HK-2 (cell line): Measurements from ENCODE around the gene RUNX1.

Source experiments
- DNase-seq: peaks from one replicate; pipeline ENCODE4 v3.0.0-alpha.2; 2018; ENCODE audit not compliant: unreplicated experiment

Gene RUNX1

DNA sequence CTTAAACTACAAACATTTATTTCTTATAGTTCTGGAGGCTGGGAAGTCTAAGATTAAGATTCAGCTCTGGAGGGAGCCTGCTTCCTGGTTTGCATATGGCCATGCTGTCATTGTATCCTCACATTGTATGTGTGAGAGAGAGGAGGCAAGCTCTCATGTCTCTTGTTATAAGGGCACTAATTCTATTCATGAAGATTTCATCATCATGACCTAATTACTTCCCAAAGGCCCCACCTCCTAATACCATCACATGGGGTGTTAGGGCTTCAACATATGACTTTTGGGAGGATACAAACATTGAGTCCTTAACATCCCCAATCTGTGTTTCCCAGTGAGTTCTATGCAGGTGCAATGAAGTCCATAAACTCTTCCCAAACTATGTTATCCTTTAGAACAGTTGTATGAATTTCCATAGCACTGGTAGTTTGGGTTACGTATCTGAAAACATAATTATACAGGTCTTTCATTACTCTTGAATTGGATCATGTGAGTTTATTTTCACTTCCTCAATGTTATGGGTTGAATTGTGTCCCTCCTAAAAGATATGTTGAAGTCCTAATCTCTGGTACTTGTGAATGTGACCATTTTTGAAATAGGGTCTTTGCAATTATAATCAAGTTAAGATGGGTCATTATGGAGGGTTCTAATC is 124.2 kb downstream of the RUNX1 start:
- DNase-seq: no peak

DNA sequence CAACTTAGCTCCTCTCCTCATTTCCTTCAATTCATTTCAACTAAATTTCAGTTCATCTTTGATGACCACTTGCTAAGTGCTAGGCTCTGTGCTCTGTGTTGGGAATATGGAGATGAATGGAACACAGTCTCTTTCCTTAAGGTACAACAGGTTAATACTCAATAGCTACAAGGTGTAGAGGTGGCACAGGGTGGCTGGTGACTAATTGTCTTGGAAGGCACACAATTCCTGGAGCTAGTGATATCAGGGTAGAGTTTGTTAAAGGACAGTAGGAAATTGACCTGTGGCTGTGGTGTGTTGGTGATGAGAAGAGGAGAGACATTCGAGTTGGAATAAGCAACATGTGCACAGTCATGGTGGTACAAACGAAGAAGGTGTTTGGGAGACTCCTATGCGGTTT is 124.9 kb downstream of the RUNX1 start:
- DNase-seq: no peak

DNA sequence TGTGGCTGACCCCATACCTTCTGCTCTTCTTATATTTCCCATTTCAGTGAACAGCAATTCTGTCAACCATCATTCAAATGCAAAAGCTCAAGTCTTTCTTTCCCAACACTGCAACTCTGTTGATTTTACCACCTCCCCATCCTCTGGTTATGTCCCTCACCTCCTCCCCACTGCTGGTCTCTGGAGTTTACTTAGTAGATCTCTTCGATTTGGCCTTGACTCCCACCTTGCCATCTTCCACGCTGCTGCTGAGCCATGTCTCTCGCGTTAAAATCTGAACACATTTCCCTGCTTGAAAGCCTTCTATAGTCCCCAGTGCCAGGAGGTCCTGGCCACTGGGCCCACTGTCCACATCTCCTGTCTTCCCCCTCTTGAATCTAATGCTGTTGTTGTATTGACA is 125.5 kb downstream of the RUNX1 start:
- DNase-seq: no peak

DNA sequence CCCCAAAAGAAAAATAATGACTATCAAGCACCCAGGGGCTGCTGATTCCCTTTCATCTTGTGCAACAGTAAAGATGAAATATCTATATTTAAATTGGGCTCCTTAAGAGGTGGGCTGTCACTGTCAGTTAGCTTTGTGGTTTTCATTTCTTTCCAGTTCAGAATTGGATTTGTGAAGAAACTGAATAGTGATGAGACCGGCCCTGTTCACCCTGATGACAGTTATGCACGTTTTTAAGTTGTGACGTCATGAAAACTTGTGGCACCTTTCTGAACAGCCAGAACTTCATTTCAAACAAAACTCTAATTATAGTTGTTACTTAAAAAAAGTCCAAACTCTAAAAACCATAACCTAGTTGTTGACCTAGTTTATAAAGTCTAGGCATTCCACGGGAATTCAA is 125.9 kb downstream of the RUNX1 start:
- DNase-seq: no peak

DNA sequence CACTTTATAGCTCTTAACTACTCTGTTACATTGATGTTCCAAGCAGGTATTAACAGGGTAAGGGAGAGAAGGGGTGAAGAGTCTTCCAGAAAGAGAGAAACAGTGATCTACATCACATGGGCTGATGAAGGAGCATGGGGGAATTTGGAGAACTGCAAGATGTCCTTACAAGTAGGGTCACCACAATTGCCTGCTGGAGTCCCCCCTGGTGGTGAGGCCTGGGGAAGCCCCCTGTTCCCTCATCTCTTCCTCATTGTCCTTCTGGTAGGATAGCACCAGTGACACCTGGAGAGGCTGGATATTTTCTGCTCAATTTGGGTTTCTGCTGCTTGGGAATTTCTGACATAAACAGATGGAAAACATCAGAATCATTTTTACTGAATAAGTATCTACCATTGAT is 126.6 kb downstream of the RUNX1 start:
- DNase-seq: no peak

DNA sequence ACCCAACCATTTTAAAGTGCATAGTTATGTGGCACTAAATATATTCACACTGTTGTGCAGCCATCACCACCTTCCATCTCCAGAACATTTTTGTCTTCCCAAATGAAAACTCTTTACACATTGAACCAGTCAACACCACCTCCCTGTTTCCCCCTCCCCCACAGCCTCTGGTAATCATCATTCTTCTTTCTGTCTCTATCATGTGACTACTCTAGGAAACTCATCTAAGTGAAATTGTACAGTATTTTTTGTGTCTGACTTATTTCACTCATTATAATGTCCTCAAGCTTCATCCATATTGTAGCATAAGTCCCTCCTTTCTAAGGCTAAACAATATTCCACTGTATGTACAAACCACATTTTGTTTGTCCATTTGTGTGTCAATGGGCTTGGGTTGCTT is 128.0 kb downstream of the RUNX1 start:
- no peak for DNase-seq

DNA sequence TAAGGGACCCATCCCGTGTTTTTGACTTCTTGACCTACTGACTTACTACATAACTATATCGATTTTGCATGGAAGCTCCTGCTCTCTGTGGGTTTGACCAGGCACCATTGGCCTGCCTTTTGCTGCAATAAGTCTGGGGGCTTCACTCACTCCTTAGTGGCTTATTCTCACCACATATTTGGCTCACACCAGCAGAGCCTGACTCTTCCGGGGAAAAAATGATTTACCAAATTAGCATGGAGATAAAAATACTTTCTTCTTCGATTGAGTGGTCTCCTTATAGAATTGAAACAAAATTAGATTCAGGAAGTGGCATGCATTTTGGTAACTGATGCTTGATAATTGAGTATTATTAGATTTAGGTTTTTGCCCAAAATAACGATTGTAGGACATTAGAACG is 129.7 kb downstream of the RUNX1 start:
- no peak for DNase-seq

DNA sequence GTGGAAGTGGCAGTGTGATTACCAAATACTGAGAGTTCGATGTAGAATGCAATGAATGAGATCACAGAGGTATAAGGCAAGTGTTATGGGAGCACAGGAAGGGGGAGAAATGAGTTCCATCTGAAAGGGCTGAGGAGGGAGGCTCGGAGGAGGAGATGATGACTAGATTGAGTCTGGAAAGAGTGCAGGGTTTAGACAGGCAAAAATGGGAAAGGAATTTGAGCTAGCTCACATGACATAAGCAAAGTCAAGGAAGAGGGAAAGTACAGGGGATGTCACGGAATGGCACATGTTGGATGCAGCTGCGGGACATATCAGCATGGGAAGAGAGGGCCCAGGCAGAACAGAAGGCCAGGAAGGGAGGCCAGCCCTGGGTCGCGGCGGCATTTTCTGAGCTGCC is 132.7 kb downstream of the RUNX1 start:
- DNase-seq: no peak

DNA sequence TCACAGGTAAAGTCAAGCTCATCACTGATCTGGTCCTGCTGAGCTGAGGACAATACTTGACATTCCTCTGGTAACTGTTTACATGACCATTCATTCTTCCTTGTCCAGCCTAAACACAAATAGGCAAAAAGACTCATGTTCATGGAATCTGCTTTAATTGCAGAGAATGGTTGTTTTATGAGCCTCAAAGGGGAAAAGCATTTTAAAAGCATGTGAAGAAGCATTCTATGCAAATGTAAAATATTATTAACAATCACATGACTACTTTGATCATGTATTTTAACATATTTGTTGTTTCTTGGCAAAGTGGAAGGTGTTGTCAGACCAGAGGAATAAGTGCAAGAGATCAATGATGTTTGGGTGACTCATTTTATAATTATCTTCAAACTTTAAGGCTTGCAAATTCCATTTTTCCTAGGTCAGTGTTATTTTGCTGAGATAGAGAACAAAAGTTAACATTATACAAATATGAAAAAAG is 133.7 kb downstream of the RUNX1 start:
- DNase-seq: no peak

DNA sequence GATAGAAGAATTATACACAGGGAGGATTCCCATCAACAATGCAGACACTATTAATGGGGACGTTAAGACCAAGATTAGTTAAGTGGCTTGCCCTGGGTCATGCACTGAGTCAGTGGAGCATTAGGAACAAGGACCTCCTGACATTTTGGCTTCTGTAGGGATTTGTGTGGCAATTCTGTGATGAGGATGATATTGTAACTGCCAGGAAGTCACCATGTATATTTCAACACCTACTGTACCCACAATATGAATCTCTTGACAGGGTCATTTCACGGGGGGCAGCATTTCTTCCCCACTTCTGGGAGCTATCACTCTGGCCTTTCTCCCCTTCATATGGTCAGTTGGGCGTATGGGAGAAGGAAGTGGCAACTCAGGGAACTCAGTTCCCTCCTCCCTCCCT is 134.9 kb downstream of the RUNX1 start:
- DNase-seq: no peak

DNA sequence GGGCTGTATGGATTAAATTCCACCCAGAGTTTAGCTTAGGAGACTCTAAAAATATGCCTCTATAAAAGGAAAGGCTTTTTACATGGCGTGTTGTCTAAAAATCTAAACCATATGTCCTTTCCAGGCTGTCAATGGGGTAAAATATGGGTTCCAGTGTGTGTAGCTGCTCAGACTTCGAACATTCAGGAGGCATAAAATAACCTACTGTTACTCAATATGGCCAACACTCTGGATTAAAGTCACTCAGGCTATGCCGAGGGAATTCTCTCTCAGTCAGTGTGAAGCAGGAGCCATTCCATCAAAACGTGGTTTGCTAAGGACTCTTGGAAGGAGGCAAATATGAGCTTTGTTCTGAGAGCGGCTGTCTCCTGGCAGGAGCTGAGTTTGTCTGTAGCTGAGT is 135.3 kb downstream of the RUNX1 start:
- DNase-seq: no peak

DNA sequence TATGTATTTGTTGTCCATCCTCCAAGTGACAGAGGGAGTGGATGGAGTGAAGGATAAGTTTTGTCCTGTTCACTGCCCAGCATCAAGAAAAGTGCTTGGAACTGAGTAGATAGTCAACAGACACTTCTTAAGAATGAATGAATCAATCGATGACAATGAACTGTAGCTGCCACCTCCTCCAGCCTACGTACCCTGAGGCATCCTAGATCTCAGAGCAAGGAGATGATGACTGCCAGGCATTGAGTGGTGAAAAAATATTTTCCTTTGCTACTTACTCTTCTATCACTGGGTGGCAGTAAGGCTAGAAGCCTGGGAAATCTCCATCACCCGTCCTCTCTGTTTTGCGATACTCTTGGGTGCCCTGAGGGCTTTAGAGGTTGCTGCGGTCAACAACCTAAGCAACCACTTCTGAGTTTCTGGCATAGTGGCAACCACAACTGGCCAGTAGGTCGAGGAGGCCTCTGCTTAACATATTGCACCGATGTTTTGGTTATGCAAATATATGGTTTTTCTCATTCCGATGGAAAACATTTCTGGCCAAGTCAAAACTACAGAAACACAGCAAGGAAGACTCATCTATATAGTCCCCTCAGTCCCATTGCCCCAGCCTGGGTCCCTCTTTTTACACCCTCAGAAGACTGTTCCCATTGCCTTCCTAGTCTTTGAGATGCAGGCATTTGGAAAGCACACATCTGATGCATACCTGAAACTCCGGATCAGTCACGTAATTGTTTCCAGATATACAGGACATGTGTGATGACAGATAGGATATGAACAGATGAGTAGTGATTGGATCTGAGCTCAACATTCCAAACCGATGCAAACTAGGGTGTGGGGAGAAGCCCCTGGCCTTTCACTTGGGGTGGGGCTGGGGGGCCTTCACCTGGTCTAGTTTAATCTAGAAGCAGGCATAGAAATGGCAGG is 136.8 kb downstream of the RUNX1 start:
- no peak for DNase-seq

DNA sequence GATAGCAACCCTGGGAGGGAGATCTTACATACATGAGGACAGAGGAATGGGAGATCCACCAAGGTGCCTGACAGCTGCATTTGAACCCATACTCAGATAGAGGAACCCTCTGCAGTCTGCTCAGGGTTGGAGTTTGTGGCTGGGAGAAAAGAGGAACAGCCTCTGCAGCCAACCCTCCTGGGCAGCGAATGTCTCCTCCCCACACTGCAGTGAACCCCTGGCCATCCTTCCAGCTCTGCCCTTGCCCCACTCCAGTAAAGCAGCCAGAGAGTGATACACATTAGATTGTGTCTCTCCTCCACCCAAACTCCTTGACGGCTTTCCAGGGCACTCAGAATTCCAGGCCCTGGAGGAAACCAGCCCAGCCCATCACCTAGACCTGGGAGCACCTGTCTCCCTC is 137.7 kb downstream of the RUNX1 start:
- no peak for DNase-seq

DNA sequence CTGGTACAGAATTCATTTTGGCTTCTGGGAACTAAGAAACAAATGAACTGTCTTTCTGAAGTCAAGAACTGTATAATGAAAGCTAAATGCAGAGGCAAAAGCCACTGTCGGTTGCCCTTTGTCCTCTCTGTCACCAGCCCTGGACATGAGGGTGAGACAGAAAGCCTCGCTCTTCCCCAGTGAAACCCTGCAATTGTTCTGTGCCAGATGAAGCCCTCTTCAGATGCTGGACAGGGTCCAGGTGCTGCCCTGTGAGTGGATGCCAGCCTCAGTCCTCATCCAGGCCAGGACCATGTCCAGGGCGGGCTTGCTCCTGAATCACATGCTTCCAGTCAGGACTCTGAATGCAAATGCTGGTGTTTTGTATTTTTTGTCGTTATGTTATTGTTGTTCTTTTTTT is 138.7 kb downstream of the RUNX1 start:
- no peak for DNase-seq

DNA sequence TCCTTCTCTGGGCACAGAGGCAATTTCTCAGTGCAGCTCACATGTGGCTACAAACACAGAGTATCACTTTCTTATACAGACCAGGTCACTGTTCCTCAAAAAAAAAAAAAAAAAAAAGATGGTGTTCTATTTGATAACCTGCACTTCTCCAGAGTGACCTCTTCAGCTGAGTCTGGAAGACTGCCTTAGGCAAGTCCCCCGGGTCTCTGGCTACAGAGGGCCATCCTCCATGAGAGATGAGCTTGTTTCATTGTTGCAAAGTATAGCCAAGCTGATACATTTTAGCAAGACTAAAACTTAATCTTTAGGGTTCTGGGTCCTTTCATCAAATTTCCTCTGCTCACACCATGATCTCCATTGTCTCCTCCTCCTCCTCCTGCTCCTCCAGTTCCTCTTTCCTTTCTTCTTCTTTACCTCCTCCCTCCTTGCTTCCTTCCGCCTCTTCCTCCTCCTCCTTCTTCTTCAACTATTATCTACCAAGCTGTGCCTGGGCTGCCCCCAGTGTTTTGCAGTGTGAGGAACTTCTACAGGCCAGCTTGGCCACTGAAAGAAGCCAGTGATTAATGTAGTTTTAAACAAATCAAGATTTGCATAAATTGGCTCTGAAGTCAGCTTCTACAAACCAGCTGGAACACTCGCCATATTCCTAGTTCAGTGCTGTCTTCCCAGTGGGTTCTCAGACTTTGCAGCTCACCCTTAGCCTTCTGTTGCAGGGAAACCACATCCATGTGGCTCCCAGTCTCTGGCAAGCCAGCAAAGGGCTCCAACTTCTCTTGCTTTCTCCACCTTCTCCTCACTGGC is 139.4 kb downstream of the RUNX1 start:
- DNase-seq: no peak

DNA sequence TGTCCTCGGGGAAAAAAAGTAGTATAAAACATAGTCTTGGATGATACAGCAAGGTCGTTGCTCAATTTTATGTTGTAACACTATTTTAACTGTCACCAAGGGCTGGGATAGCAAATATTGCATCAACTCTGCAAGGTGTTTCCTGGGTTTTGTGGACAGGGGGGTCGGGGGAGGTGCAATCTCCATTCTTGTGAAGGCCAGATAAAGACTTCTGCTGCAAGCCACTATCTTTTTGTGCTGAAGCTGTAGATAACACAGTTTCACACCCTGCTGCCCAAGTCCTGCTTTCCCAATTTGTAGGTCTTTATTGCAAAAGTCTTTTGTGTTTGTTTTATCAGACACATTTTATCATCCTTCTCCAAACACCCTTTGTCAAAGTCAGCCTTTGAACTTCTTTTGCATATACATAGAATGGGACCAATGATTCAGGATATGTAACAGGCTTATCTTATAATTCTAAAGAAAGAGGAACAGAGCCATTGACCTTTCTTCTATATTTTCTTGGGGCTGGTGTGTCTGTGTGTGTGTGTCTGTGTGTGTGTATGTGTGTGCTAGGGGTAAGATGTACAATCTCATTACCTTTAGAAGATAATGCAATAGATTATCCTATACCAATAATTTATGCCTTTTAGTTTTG is 140.6 kb downstream of the RUNX1 start:
- no peak for DNase-seq

DNA sequence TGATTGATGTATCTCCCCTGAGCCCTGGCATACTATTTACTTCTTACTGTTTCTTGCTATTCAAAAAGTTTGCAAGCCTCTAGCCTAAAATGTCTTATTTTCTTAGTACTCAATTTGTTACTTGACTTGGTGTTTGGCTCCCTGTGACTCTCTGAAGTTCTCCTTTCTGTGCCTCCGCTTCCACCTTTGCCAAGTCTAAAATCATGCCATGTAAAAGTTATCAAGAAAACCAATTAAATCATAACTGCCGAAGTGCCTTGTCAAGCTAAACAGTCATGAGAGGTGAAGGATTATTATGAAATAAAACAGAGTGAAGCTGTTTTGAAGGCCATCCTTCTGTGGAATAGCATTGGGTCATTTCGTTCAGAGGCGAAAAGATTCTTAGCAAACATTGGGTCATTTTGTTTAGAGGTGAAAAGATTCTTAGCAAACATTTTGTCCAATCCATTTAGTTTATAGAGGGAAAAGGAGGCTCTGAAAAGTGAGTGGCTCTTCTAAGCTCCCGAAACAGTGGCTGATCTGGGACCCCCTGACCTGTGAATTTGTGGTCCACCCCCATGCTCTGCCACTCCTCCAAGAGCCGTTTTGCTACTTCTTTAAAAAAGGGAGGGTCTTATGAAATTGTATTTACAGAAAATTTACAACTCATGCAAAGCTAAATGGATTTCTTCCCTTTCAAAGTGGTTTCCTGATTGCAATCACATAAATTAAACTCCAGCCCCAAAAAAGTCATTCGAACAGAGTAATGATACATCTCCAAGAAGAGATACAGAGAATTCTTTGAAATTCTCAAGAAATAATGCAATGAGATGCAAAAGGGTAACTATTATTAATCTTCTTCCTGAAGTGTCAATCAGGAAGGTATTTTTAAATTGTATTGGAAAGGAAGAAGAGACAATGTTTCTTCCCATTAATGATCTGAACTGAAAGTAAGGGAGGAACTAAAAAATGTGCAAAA is 141.4 kb downstream of the RUNX1 start:
- no peak for DNase-seq

DNA sequence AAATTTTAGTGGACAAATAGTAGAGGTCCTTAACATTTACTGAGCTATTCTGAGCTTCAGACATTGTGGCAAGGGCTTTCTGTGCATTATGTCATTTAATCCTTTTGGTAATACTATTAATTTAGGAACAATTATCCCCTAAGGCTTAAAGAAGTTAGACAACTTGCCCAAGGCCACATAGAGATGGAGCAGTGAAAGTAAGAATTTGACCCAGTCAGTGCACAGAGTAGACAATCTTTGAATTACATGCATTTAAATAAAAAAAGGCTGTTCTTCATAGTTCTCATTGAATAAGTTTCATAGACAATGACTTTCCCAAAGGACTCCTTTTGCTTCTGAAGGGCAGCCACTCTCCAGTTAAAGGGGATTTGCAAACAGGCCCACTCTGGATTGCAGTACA is 142.7 kb downstream of the RUNX1 start:
- DNase-seq: no peak

DNA sequence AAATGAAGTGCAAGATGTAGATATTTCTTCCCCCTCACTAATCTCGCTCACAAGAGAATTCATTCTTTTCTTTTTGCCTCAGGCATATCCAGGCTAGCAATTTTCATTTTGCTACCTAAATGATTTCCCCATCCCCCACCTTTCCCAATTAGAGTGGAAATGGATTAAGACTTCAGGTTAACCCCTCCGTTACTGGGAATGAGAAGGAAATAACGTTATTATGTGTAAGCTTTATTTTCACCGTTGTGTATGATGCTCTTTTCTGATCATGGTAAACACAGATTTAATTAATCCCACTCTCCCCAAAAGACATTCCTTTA is 143.9 kb downstream of the RUNX1 start:
- no peak for DNase-seq

DNA sequence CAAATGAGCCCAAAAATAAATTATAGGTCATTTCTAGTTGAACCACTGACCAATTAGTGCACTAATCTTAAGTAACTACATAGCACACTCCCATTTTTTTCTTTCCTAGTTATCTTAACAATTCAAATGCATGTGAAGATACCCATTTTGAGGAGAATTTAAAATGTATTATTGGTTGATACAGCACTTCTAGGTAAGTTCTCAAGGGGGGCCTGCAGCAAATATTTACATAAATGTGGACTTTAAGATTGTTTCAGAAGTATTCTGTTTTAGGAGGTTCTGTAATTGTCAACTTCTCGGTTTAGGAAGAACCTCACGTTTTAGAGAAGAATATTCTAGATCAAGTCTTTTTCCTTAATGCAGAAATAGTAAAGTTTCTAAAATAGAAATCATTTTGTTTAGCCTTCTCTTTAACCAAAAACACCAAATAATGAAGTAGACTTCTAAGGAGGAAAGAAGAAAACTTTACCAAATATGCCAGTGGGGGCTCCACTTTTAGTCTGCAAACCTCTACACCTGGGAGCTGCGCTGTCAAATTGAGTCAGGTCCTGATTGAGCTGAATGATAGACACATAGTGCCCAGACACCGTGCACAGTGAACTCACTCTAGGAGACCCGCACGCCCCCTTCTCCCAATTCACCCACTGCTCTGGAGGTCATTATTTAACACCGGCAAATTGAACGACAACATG is 144.4 kb downstream of the RUNX1 start:
- DNase-seq: no peak
